Loucy (cell line): Measurements from ENCODE around the gene ADAMTS19.

Experiments
- CTCF ChIP-seq: fragments of 200-600 bp; sonication (generic); conservative IDR thresholded peaks from 2 replicates; pipeline ENCODE4 v1.5.1; 2014; ENCODE audit warnings: mild to moderate bottlenecking, antibody characterized with exemption, low read length
- EZH2phosphoT487 ChIP-seq: fragments of 200-600 bp; IDR thresholded peaks from 2 replicates; pipeline ENCODE4 v1.6.1; 2018; ENCODE audit warnings: antibody characterized with exemption, mild to moderate bottlenecking, moderate library complexity, borderline replicate concordance

- no peak for TF ChIP-seq CTCF
- TF ChIP-seq EZH2phosphoT487, result no peak
These were observed 306.7 kb downstream of the ADAMTS19 start for GRCh38 chr5:129766798-129767197.
